Body of pancreas (tissue), 4 donors: ENCODE data around the gene MEIS2. TPM values are rescaled to one million over a fixed set of nuclear protein-coding genes. Genes with fewer than 3 reads are reported as not detected.

Experiments used
- ATAC-seq: fragments of 150-250 bp; one replicate; pipeline ENCODE4 v1.9.1; 2016
- DNase-seq, 4 donors: peaks; one replicate each; pipeline ENCODE4 v3.0.0-alpha.2; 2019
- H3K27ac ChIP-seq, 4 donors: fragments of 200-600 bp; sonication (generic); 1 replicate in 3 of 4; 2 replicates in 1 of 4; pipeline versions ENCODE4 v1.5.1 to v1.6.1; 2016 to 2019; ENCODE audit warnings: mild to moderate bottlenecking in 1 of 4, mixed read lengths in 1 of 4, moderate library complexity in 1 of 4
- H3K27me3 ChIP-seq, 2 donors: fragments of 200-600 bp; sonication (generic); one replicate each; pipeline ENCODE4 v1.6.0; 2016; ENCODE audit warnings: mild to moderate bottlenecking in 1 of 2
- H3K36me3 ChIP-seq, 2 donors: fragments of 200-600 bp; sonication (generic); replicated peaks in 1 of 2; 2 replicates each; pipeline ENCODE4 v1.5.1; 2016; ENCODE audit warnings: low read depth in 2 of 2; ENCODE audit not compliant: insufficient read depth in 1 of 2
- H3K4me1 ChIP-seq: fragments of 200-600 bp; sonication (generic); one replicate; pipeline ENCODE4 v1.6.0; 2016
- H3K4me3 ChIP-seq, 2 donors: fragments of 200-600 bp; sonication (generic); 1 replicate in 1 of 2; 2 replicates in 1 of 2; pipeline ENCODE4 v1.5.1; 2016 to 2019
- H3K9me3 ChIP-seq, 3 donors: fragments of 200-600 bp; sonication (generic); 1 replicate in 2 of 3; 2 replicates in 1 of 3; pipeline ENCODE4 v1.5.1; 2016
- CTCF ChIP-seq, 7 experiments: fragments of 450-650 bp in 4 of 7; fragments of 200-600 bp in 3 of 7; sonication (generic) in 3 of 7; IDR thresholded peaks; one replicate each; pipeline ENCODE4 v1.5.1; 2016 to 2019; ENCODE audit warnings: antibody characterized with exemption in 7 of 7
- POLR2A ChIP-seq, 3 donors: fragments of 450-650 bp; IDR thresholded peaks; one replicate each; pipeline ENCODE4 v1.6.1; 2016; ENCODE audit warnings: antibody characterized with exemption in 3 of 3, mild to moderate bottlenecking in 2 of 3
- WGBS, 2 donors: methylation state at CpG; one replicate each; pipeline ENCODE4 v1.1.5; 2017; 5-methylcytosine and 5-hydroxymethylcytosine counted together
- intact Hi-C: fragments of 100-400 bp; cut with DNase I; formaldehyde crosslinking; loops from one replicate; pipeline ENCODE4 v1.15.1; 2023
- total RNA-seq, 2 donors: library from RNA; depleted of rRNA; stranded (reverse); fragments of >200 nt; gene quantifications; one replicate each; pipeline ENCODE4 v1.1.0, GENCODE V29; 2016

The MEIS2 gene
- total RNA-seq, 2 donors from 2014 or later = 11.9 to 86.0 TPM

DNA sequence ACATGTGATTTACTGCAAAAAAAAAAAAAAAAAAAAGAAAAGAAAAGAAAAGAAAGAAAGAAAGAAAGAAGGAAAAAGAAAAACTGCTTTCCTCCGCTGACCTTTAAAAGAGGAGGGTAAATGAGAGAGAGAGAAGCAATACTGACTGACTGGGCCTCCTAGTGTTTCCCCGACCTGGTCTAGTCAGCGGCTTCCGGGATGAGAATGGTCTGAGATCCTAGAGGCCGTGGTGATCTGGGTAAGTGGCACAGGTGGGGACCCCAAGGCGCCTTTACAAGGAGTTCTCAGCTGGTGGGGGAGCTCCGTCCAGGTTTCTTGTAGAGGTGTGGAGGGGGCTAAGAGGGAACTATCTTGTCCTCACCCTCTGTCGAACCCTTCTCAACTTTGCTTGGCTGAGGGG is 223.1 kb downstream of the MEIS2 start:
- Histone ChIP-seq H3K27me3 (peaks cover 7 to 15% of the 10 kb centered on the region in 2 donors), H3K4me3 (no peak overlapping the region), H3K9me3 (no peaks in the 10 kb centered on the region), H3K36me3 (no peaks in the 10 kb centered on the region), H3K27ac (no peak overlapping the region), H3K4me1 (no peaks in the 10 kb centered on the region)
- TF ChIP-seq CTCF (IDR thresholded peaks at IDR 0.05) (no peak), POLR2A (IDR thresholded peaks at IDR 0.05) (no peak)
- ATAC-seq = no peak
- no peak for DNase-seq
- WGBS, 2 donors = 62 to 65% methylated on average over 8 of the region's 8 CpGs
- intact Hi-C loops = no loop called here

DNA sequence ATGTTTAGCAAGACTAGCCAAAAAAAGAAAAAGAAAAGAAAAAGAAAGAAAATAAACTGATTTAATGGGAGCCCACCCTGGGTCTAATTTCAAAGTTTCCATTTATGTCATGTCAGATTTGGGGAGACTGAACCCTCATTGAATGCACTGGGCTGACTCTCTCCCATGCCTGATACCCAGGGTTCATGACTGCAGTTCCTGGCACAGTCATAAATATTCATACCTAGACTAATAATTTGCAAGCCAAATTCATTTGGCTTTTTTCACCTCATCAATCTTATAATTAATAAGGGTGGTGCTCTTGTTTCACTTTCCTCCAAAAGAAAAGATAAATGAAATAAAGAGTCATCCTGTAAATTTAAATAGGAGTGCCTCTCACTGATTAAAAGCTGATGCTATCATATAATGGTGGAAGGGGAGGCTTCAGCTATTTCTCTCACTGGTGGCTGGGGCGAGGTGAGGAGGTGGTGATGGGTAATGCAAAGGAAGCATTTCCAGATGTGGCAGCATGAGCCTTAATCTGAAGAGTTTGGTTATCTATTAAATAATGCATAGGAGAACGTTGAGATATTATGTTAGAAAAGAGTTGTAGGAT is 224.5 kb downstream of the MEIS2 start:
- Histone ChIP-seq H3K4me1 (no peaks in the 10 kb centered on the region), H3K36me3 (no peaks in the 10 kb centered on the region), H3K27ac (no peak overlapping the region), H3K9me3 (no peaks in the 10 kb centered on the region), H3K27me3 (peaks cover 0 to 11% of the 10 kb centered on the region in 2 donors), H3K4me3 (no peak overlapping the region)
- intact Hi-C loops = no loop called here
- TF ChIP-seq CTCF (IDR thresholded peaks at IDR 0.05) (no peak), POLR2A (IDR thresholded peaks at IDR 0.05) (no peak)
- 34 to 38% methylated on average over 2 of the region's 2 CpGs for WGBS, 2 donors
- DNase-seq (no peak), ATAC-seq (no peak)

DNA sequence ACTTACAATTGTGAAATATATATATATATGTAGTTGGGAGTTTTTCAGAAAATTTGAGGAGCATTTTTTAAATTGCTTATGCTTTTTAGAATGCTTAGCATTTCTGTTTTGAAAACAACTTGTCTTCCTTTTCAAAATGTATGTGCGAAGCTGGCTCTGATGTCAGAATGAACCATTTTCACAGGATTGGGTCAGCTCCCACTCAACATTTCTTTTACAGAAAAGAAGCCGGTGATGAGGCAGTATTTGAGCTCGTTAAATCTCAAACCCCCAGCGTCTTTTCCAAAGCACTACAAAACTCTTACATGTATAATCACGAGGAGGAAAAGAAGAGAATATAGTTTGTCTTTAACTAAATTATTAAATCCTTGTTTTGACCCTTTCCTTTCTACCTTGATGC is 225.4 kb downstream of the MEIS2 start:
- no peaks in the 10 kb centered on the region for H3K4me1 ChIP-seq
- H3K4me3 ChIP-seq = no peak overlapping the region
- peaks cover 0 to 5% of the 10 kb centered on the region in 2 donors for H3K27me3 ChIP-seq
- intact Hi-C loops = no loop called here
- TF ChIP-seq CTCF (IDR thresholded peaks at IDR 0.05) (no peak), POLR2A (IDR thresholded peaks at IDR 0.05) (no peak)
- H3K36me3 ChIP-seq = no peaks in the 10 kb centered on the region
- no peaks in the 10 kb centered on the region for H3K9me3 ChIP-seq
- WGBS, 2 donors = 66 to 68% methylated on average over 5 of the region's 5 CpGs
- no peak for ATAC-seq
- DNase-seq = no peak
- no peak overlapping the region for H3K27ac ChIP-seq

- Histone ChIP-seq H3K27me3 (no peaks in the 10 kb centered on the region), H3K36me3 (no peaks in the 10 kb centered on the region), H3K4me3 (no peak overlapping the region), H3K27ac (no peak overlapping the region), H3K4me1 (no peaks in the 10 kb centered on the region), H3K9me3 (no peaks in the 10 kb centered on the region)
- DNase-seq = no peak
- 74 to 78% methylated on average over 4 of the region's 4 CpGs for WGBS, 2 donors
- intact Hi-C loops = no loop called here
- TF ChIP-seq CTCF (IDR thresholded peaks at IDR 0.05) = no peak
- TF ChIP-seq POLR2A (IDR thresholded peaks at IDR 0.05) = no peak
- ATAC-seq = no peak
Observed at GRCh38 chr15:36867436-36867835, 232.9 kb downstream of the MEIS2 start.

- no peak for TF ChIP-seq CTCF (IDR thresholded peaks at IDR 0.05)
- no peak for TF ChIP-seq POLR2A (IDR thresholded peaks at IDR 0.05)
- WGBS, 2 donors = 79 to 93% methylated on average over 3 of the region's 3 CpGs
- Histone ChIP-seq H3K27ac (no peak overlapping the region), H3K4me3 (no peak overlapping the region), H3K27me3 (no peaks in the 10 kb centered on the region), H3K9me3 (no peaks in the 10 kb centered on the region), H3K36me3 (no peaks in the 10 kb centered on the region), H3K4me1 (no peaks in the 10 kb centered on the region)
- DNase-seq = no peak
- ATAC-seq = no peak
- intact Hi-C loops = no loop called here
Observed at GRCh38 chr15:36866896-36867295, 233.5 kb downstream of the MEIS2 start.
